ENCODE data around the gene PDE2A. TPM values are rescaled to one million over a fixed set of nuclear protein-coding genes. Genes with fewer than 3 reads are reported as not detected.

The PDE2A gene
- total RNA-seq, 2 experiments from 2014 or later: 4.0 to 4.5 TPM

- TF ChIP-seq CTCF (IDR thresholded peaks at IDR 0.05): no peak
- Mint-ChIP-seq H3K36me3 (ENCODE audit: low read depth) (no peaks in the 10 kb centered on the region), H3K9me3 (no peaks in the 10 kb centered on the region), H3K4me3 (no peak overlapping the region), H3K4me1 (ENCODE audit: low read depth) (no peaks in the 10 kb centered on the region), H3K27me3 (peaks cover 4% of the 10 kb centered on the region), H3K27ac (no peak overlapping the region)
- DNase-seq (no peak), ATAC-seq (ENCODE audit: poor library complexity) (no peak)
- H3K27ac ChIP-seq (ENCODE audit: low read depth in 1 of 2, low read length in 2 of 2): no peak overlapping the region
- no peaks in the 10 kb centered on the region for H3K4me1 ChIP-seq (ENCODE audit: insufficient read depth, low read length)
- CTCF ChIA-PET: no interaction called here
- H3K27me3 ChIP-seq (ENCODE audit: control insufficient read depth in 1 of 2, insufficient read depth in 2 of 2, low read length in 2 of 2): no peaks in the 10 kb centered on the region
- H3K9me3 ChIP-seq (ENCODE audit: control insufficient read depth in 1 of 2, insufficient read depth in 1 of 2, low read length in 2 of 2): no peaks in the 10 kb centered on the region
- POLR2A ChIA-PET: no interaction called here
- H3K36me3 ChIP-seq (ENCODE audit: insufficient read depth, low read length): no peaks in the 10 kb centered on the region
- intact Hi-C loops (cut with DNase I, micrococcal nuclease): no loop called here
- H3K4me3 ChIP-seq (ENCODE audit: low read length): no peak overlapping the region
These were observed 130.2 kb downstream of the PDE2A start for GRCh38 chr11:72543849-72544542.

- no peak for ATAC-seq (ENCODE audit: poor library complexity)
- POLR2A ChIA-PET: no interaction called here
These were observed 132.8 kb downstream of the PDE2A start for GRCh38 chr11:72541257-72541974.

GRCh38 chr11:72537051-72537450 lies 137.2 kb downstream of the PDE2A start:
- Histone ChIP-seq H3K27ac (ENCODE audit: low read depth in 1 of 2, low read length in 2 of 2) (no peak overlapping the region), H3K9me3 (ENCODE audit: control insufficient read depth in 1 of 2, insufficient read depth in 1 of 2, low read length in 2 of 2) (no peaks in the 10 kb centered on the region), H3K4me3 (ENCODE audit: low read length) (no peak overlapping the region), H3K27me3 (ENCODE audit: control insufficient read depth in 1 of 2, insufficient read depth in 2 of 2, low read length in 2 of 2) (peaks cover 0 to 4% of the 10 kb centered on the region in 2 experiments), H3K36me3 (ENCODE audit: insufficient read depth, low read length) (no peaks in the 10 kb centered on the region), H3K4me1 (ENCODE audit: insufficient read depth, low read length) (no peaks in the 10 kb centered on the region)
- POLR2A ChIA-PET: no interaction called here
- Mint-ChIP-seq H3K27me3 (peaks cover 32% of the 10 kb centered on the region), H3K4me1 (ENCODE audit: low read depth) (no peaks in the 10 kb centered on the region), H3K36me3 (ENCODE audit: low read depth) (no peaks in the 10 kb centered on the region), H3K4me3 (no peak overlapping the region), H3K27ac (no peak overlapping the region), H3K9me3 (no peaks in the 10 kb centered on the region)
- ATAC-seq (ENCODE audit: poor library complexity) (no peak), DNase-seq (no peak)
- CTCF ChIA-PET: no interaction called here
- intact Hi-C loops (cut with DNase I, micrococcal nuclease): no loop called here
- no peak for TF ChIP-seq CTCF (IDR thresholded peaks at IDR 0.05)

More at GRCh38 chr11:72541257-72541974, 132.8 kb downstream of the PDE2A start:
- CTCF ChIA-PET: no interaction called here
- H3K4me1 Mint-ChIP-seq (ENCODE audit: low read depth): no peaks in the 10 kb centered on the region
- no peak overlapping the region for H3K27ac Mint-ChIP-seq
- Histone ChIP-seq H3K4me1 (ENCODE audit: insufficient read depth, low read length) (no peaks in the 10 kb centered on the region), H3K4me3 (ENCODE audit: low read length) (no peak overlapping the region), H3K27ac (ENCODE audit: low read depth in 1 of 2, low read length in 2 of 2) (no peak overlapping the region), H3K9me3 (ENCODE audit: control insufficient read depth in 1 of 2, insufficient read depth in 1 of 2, low read length in 2 of 2) (no peaks in the 10 kb centered on the region), H3K27me3 (ENCODE audit: control insufficient read depth in 1 of 2, insufficient read depth in 2 of 2, low read length in 2 of 2) (no peaks in the 10 kb centered on the region), H3K36me3 (ENCODE audit: insufficient read depth, low read length) (no peaks in the 10 kb centered on the region)
- no peaks in the 10 kb centered on the region for H3K36me3 Mint-ChIP-seq (ENCODE audit: low read depth)
- no peak for DNase-seq
- H3K4me3 Mint-ChIP-seq: no peak overlapping the region
- TF ChIP-seq CTCF (IDR thresholded peaks at IDR 0.05): no peak
- H3K9me3 Mint-ChIP-seq: no peaks in the 10 kb centered on the region
- peaks cover 4% of the 10 kb centered on the region for H3K27me3 Mint-ChIP-seq
- intact Hi-C loops (cut with DNase I, micrococcal nuclease): no loop called here

Measured in CD4-positive, alpha-beta T cell (primary cell).